NCI-H82 treated with DMSO at 0.1 percent for 48 hours (cell line): ENCODE data around the gene GPR37L1.
"Not testable (repeated sequence)": the region's sequence is repeated elsewhere in the genome, so short reads cannot be mapped to it uniquely, and the experiment has no call there.

Experiments used
- DNase-seq: peaks from one replicate; lab custom pipeline; 2025; ENCODE audit not compliant: unreplicated experiment; lab: John Stamatoyannopoulos, UW

Gene GPR37L1

GRCh38 chr1:202133001-202133400 lies 10.3 kb downstream of the GPR37L1 start:
- DNase-seq, result no peak

GRCh38 chr1:202133496-202133895 lies 10.8 kb downstream of the GPR37L1 start:
- no peak for DNase-seq

GRCh38 chr1:202133989-202134388 lies 11.3 kb downstream of the GPR37L1 start:
- no peak for DNase-seq

- DNase-seq, result no peak
Observed at GRCh38 chr1:202134645-202135172, 12.0 kb downstream of the GPR37L1 start.

- peak; percentile 39 for DNase-seq
Observed at GRCh38 chr1:202135221-202135721, 12.6 kb downstream of the GPR37L1 start.

- no peak for DNase-seq
Observed at GRCh38 chr1:202140833-202141232, 18.1 kb downstream of the GPR37L1 start.

- DNase-seq, result not testable (repeated sequence)
Observed at GRCh38 chr1:202141468-202141867, 18.8 kb downstream of the GPR37L1 start.

- DNase-seq, result no peak
Observed at GRCh38 chr1:202143011-202143767, 20.5 kb downstream of the GPR37L1 start.

GRCh38 chr1:202143768-202144401 lies 21.2 kb downstream of the GPR37L1 start:
- peak; percentile 13 for DNase-seq

GRCh38 chr1:202144402-202145067 lies 21.8 kb downstream of the GPR37L1 start, which contains the start of gene ARL8A:
Gene ARL8A, minus strand, starts transcription at chr1:202144737. Its CDS starts 165 bp downstream, at chr1:202144572.
- DNase-seq, result no peak

- DNase-seq, result no peak
Observed at GRCh38 chr1:202145068-202145743, 22.5 kb downstream of the GPR37L1 start.

GRCh38 chr1:202145744-202146140 lies 23.0 kb downstream of the GPR37L1 start:
- not testable (repeated sequence) for DNase-seq

- no peak for DNase-seq
Observed at GRCh38 chr1:202146279-202146678, 23.6 kb downstream of the GPR37L1 start.

- no peak for DNase-seq
Observed at GRCh38 chr1:202146993-202147392, 24.3 kb downstream of the GPR37L1 start.

- DNase-seq, result no peak
Observed at GRCh38 chr1:202148391-202148790, 25.7 kb downstream of the GPR37L1 start.

- no peak for DNase-seq
Observed at GRCh38 chr1:202149566-202149965, 26.8 kb downstream of the GPR37L1 start.

GRCh38 chr1:202150187-202150586 lies 27.5 kb downstream of the GPR37L1 start:
- DNase-seq, result no peak

- no peak for DNase-seq
Observed at GRCh38 chr1:202150602-202151001, 27.9 kb downstream of the GPR37L1 start.

- no peak for DNase-seq
Observed at GRCh38 chr1:202151045-202151444, 28.3 kb downstream of the GPR37L1 start.

- no peak for DNase-seq
Observed at GRCh38 chr1:202152399-202152798, 29.7 kb downstream of the GPR37L1 start.

- peak; percentile 18 for DNase-seq
Observed at GRCh38 chr1:202153284-202153683, 30.6 kb downstream of the GPR37L1 start.
